ENCODE results near the gene DCAF8L2. TPM values are rescaled to one million over a fixed set of nuclear protein-coding genes. Genes with fewer than 3 reads are reported as not detected.

Gene DCAF8L2
- total RNA-seq, 2 experiments from 2014 or later: not detected

- ATAC-seq: no peak
- H3K4me1 Mint-ChIP-seq (ENCODE audit: low read depth): no peaks in the 10 kb centered on the region
- no peak for DNase-seq
- POLR2A ChIA-PET: no interaction called here
- H3K9me3 Mint-ChIP-seq: peaks cover 6% of the 10 kb centered on the region
- no peak for TF ChIP-seq CTCF (IDR thresholded peaks at IDR 0.05)
- CTCF ChIA-PET: no interaction called here
- no peaks in the 10 kb centered on the region for H3K36me3 Mint-ChIP-seq (ENCODE audit: low read depth)
- no peak overlapping the region for H3K4me3 Mint-ChIP-seq
- no peaks in the 10 kb centered on the region for H3K27me3 Mint-ChIP-seq
- H3K27ac Mint-ChIP-seq: no peak overlapping the region
- intact Hi-C loops (cut with micrococcal nuclease): no loop called here
Observed at GRCh38 chrX:27751976-27752375, 161.8 kb downstream of the DCAF8L2 start.

GRCh38 chrX:27765718-27766117 is 175.6 kb downstream of the DCAF8L2 start:
- Mint-ChIP-seq H3K36me3 (ENCODE audit: low read depth) (no peaks in the 10 kb centered on the region), H3K4me3 (no peak overlapping the region), H3K27me3 (no peaks in the 10 kb centered on the region), H3K9me3 (peaks cover 1% of the 10 kb centered on the region), H3K4me1 (ENCODE audit: low read depth) (no peaks in the 10 kb centered on the region), H3K27ac (no peak overlapping the region)
- intact Hi-C loops (cut with micrococcal nuclease): no loop called here
- POLR2A ChIA-PET: no interaction called here
- DNase-seq (no peak), ATAC-seq (no peak)
- TF ChIP-seq CTCF (IDR thresholded peaks at IDR 0.05): no peak
- CTCF ChIA-PET: no interaction called here

GRCh38 chrX:27767387-27767786 is 177.2 kb downstream of the DCAF8L2 start:
- no peak overlapping the region for H3K27ac Mint-ChIP-seq
- CTCF ChIA-PET: no interaction called here
- intact Hi-C loops (cut with micrococcal nuclease): no loop called here
- H3K36me3 Mint-ChIP-seq (ENCODE audit: low read depth): no peaks in the 10 kb centered on the region
- no peak for DNase-seq
- ATAC-seq: no peak
- no peak overlapping the region for H3K4me3 Mint-ChIP-seq
- no peak for TF ChIP-seq CTCF (IDR thresholded peaks at IDR 0.05)
- peaks cover 1% of the 10 kb centered on the region for H3K9me3 Mint-ChIP-seq
- H3K27me3 Mint-ChIP-seq: no peaks in the 10 kb centered on the region
- H3K4me1 Mint-ChIP-seq (ENCODE audit: low read depth): no peaks in the 10 kb centered on the region
- POLR2A ChIA-PET: no interaction called here

DNA sequence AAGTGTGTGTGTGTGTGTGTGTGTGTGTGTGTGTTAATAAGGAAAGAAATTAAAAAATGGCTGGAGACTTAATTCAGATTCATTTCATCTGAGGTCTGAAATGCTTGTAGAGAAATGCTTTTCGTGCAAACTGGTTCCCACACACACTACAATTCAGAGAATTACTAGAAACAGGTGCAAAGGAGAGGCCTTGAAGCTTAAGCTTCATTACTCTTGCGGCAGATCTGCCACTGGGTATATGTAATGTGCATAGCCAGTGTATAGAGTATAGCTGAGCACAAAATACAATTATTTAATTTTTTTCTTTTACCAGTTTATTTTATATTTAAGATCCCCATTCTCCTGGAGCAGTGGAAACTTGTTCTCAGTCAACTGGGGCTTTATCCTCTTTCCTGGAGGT is 185.8 kb downstream of the DCAF8L2 start:
- ChIA-PET POLR2A (no interaction called here), CTCF (no interaction called here)
- no peaks in the 10 kb centered on the region for H3K27me3 Mint-ChIP-seq
- no peak for TF ChIP-seq CTCF (IDR thresholded peaks at IDR 0.05)
- H3K9me3 Mint-ChIP-seq: no peaks in the 10 kb centered on the region
- no peaks in the 10 kb centered on the region for H3K4me1 Mint-ChIP-seq (ENCODE audit: low read depth)
- H3K27ac Mint-ChIP-seq: no peak overlapping the region
- no peak for ATAC-seq
- no peak overlapping the region for H3K4me3 Mint-ChIP-seq
- intact Hi-C loops (cut with micrococcal nuclease): no loop called here
- DNase-seq: no peak
- no peaks in the 10 kb centered on the region for H3K36me3 Mint-ChIP-seq (ENCODE audit: low read depth)

GRCh38 chrX:27796640-27797257 is 206.6 kb downstream of the DCAF8L2 start:
- H3K4me1 Mint-ChIP-seq (ENCODE audit: low read depth): no peaks in the 10 kb centered on the region
- no peak overlapping the region for H3K4me3 Mint-ChIP-seq
- CTCF ChIA-PET: no interaction called here
- no peaks in the 10 kb centered on the region for H3K9me3 Mint-ChIP-seq
- no peak overlapping the region for H3K27ac Mint-ChIP-seq
- H3K36me3 Mint-ChIP-seq (ENCODE audit: low read depth): no peaks in the 10 kb centered on the region
- TF ChIP-seq CTCF (IDR thresholded peaks at IDR 0.05): no peak
- DNase-seq (no peak), ATAC-seq (no peak)
- no peaks in the 10 kb centered on the region for H3K27me3 Mint-ChIP-seq
- POLR2A ChIA-PET: no interaction called here
- intact Hi-C loops (cut with micrococcal nuclease): no loop called here
